D721Med (cell line): ENCODE data around the gene AURKA.

Experiments used
- DNase-seq: peaks from one replicate; pipeline ENCODE4 v3.0.0; 2011; ENCODE audit warnings: low spot score; ENCODE audit not compliant: insufficient read length
- FAIRE-seq: peaks from 2 replicates; lab custom pipeline; 2011; peaks lifted over from hg19 to GRCh38; lab: Jason Lieb, UNC
- TF ChIP-seq, protein P1 (sequence below): IDR thresholded peaks from 2 replicates; pipeline ENCODE4 v1.5.1; 2012; ENCODE audit warnings: mild to moderate bottlenecking, control low read depth; ENCODE audit not compliant: insufficient read depth; ENCODE audit errors: missing control alignments

Gene AURKA

DNA sequence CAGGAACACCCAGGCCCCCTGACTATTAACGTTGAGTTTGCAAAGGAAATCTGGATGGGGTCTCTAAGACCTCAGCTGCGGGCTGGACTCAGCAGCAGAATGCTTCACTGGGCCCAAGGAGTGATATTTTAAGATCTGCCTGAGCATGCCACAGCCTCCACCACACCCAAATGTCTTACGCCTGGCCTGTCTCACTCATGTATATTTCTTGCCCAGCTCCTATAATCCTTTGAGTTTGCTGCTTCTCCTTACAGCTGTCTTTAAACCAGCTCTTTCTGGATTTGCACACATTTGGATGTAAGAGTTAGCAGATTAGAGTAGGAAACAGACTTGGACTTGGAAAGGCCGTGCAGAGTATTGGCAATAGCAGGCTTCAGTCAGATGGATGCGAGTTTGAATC is 36.4 kb upstream of the AURKA start:
- DNase-seq: no peak
- TF ChIP-seq, protein P1, sequence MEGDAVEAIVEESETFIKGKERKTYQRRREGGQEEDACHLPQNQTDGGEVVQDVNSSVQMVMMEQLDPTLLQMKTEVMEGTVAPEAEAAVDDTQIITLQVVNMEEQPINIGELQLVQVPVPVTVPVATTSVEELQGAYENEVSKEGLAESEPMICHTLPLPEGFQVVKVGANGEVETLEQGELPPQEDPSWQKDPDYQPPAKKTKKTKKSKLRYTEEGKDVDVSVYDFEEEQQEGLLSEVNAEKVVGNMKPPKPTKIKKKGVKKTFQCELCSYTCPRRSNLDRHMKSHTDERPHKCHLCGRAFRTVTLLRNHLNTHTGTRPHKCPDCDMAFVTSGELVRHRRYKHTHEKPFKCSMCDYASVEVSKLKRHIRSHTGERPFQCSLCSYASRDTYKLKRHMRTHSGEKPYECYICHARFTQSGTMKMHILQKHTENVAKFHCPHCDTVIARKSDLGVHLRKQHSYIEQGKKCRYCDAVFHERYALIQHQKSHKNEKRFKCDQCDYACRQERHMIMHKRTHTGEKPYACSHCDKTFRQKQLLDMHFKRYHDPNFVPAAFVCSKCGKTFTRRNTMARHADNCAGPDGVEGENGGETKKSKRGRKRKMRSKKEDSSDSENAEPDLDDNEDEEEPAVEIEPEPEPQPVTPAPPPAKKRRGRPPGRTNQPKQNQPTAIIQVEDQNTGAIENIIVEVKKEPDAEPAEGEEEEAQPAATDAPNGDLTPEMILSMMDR: no peak
- no peak for FAIRE-seq

DNA sequence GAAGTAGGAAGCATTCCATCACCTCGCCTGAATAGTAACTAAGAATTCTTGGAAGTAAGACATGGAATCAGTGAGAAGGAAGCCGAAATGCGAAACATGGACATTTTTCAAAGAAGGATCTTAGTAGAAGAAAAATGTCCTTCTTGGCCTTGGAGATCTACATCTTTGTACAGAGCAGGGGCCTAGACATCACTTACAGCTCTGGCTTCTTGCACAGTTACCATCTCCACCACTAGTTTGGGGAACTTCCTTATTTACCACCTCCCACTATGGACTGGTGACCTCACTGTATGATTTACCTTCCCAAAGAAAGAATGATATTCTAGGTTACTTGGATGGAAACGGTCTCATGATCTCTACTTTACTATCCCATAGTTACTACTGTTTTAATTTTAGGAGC is 35.8 kb upstream of the AURKA start:
- DNase-seq: no peak
- no peak for FAIRE-seq
- TF ChIP-seq, protein P1: no peak

DNA sequence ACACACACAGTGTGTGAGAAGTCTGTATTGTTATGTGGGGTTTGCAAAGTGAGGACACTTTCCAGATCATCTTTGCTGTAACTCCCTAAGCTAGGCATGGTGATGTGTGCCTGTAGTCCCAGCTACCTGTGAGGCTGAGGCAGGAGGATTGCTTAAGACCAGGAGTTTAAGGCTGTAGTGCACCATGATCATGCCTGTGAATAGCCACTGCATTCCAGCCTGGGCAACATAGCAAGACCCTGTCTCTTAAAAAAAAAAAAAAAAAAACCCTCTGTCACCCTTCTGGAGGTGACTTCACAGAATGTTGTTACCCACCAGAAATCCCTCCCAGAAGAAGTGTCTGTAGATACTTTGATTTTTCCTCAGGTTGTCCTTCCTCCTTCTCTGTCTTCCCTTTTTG is 34.9 kb upstream of the AURKA start:
- FAIRE-seq (no peak), DNase-seq (no peak)
- TF ChIP-seq, protein P1: no peak

DNA sequence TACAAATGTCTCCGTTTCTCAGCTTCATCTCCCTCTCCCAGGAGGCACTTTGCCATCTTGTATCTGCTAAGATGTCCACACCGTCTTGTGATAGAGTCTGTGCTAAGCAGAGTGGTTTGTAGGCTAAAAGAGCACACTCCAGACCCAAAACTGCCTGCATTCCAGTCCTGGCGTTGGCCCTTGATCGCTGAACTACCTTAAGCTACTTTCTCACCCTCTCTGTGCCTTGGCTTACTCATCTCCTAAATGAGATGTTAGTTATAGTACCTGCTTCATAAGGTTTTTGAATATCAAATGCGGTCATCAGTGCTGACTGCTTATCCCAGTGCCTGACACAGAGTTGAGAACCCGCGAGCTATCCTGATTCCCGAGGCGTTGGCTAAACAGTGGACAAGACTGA is 34.0 kb upstream of the AURKA start:
- TF ChIP-seq, protein P1: no peak
- DNase-seq (no peak), FAIRE-seq (no peak)

DNA sequence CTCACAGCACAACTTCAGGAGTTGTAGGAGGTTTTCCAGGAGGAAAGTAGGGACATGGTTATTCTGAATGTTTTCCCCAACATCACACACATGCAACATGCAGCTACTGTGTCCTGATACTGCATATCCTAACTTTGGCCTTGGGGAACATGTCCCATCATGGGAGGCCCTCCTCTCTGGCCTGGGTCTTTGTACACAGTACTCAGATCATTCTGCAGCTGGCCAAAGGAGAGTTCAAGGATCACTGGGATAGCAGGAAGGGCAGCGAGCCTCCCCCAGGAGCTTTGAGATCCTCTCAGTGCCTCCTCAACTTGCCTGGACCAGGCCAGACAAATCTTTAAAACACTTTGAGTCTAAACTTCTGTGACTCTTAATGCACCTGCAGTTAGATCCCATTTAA is 32.9 kb upstream of the AURKA start:
- no peak for DNase-seq
- no peak for FAIRE-seq
- TF ChIP-seq, protein P1: no peak

DNA sequence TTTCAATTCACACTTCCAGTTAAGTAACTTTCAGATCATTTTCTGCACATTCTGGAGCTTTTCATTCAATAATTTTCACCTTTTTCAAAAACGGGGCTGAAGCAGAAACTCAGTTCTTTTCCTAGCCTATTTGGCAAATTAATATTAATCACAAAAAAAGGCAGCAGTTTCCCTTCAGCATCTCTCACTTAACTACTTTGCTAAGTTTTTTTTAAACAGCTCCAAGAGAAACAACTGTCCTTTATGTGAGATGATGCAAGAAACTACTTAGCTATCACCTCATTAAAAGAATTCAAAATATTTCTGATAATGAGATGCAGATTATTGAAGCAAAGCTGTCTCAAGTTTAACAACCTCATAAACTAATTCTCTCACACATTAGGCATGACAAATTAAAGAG is 31.9 kb upstream of the AURKA start:
- FAIRE-seq: no peak
- TF ChIP-seq, protein P1: no peak
- no peak for DNase-seq

DNA sequence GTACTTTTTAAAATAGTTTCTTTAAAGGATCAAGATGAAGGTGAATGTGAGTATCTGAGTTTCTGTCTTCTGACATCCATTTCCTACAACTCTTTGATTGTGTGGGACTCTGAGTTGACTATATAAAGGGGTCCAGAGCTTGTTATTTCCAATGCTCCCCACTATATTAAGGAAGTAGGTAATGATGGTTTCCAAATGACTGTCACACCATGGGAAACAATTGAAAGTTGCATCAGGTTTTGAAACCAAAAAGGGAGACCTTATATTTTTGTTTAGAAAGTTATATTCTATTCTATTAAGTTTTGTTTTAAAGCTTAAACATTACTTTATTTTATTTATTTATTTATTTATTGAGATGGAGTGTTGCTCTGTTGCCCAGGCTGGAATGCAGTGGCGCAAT is 31.2 kb upstream of the AURKA start:
- TF ChIP-seq, protein P1: no peak
- DNase-seq (no peak), FAIRE-seq (no peak)
